GM19395 (cell line): ENCODE results near the gene MEGF8.
"Not testable (repeated sequence)": the region's sequence is repeated elsewhere in the genome, so short reads cannot be mapped to it uniquely, and the experiment has no call there.

Source experiments
- ATAC-seq: cut with Tn5 transposase; IDR thresholded peaks from one replicate; pipeline ENCODE4 v1.9.1; 2021; ENCODE audit warnings: mild to moderate bottlenecking, moderate library complexity; ENCODE audit not compliant: unreplicated experiment

Gene MEGF8

DNA sequence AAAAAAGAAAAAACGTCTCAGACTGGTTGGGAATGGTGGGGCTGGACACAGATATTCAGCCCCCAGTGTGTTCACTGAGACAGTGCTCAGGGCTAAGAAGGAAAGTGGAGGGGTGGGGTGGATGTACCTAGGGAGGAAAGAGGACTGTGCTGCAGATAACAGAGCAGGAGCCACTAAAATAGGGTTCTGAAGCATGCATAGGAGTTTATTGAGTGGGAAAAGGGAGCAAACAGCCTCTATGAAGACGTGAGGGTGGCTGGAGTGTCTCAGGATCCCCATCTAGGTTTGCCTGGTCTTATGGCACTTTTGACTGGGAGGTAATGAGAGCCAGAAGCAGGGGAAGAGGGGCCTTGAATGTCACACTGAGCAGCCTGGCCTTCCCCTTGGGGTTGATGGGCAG, 3.4 kb downstream of the MEGF8 start:
- ATAC-seq: no peak

GRCh38 chr19:42330241-42330711, 4.8 kb downstream of the MEGF8 start:
- ATAC-seq: no peak

GRCh38 chr19:42331333-42331732, 5.9 kb downstream of the MEGF8 start:
- ATAC-seq: not testable (repeated sequence)

GRCh38 chr19:42332059-42332458, 6.6 kb downstream of the MEGF8 start:
- no peak for ATAC-seq

- no peak for ATAC-seq
These were observed 7.6 kb downstream of the MEGF8 start for GRCh38 chr19:42333018-42333417.

DNA sequence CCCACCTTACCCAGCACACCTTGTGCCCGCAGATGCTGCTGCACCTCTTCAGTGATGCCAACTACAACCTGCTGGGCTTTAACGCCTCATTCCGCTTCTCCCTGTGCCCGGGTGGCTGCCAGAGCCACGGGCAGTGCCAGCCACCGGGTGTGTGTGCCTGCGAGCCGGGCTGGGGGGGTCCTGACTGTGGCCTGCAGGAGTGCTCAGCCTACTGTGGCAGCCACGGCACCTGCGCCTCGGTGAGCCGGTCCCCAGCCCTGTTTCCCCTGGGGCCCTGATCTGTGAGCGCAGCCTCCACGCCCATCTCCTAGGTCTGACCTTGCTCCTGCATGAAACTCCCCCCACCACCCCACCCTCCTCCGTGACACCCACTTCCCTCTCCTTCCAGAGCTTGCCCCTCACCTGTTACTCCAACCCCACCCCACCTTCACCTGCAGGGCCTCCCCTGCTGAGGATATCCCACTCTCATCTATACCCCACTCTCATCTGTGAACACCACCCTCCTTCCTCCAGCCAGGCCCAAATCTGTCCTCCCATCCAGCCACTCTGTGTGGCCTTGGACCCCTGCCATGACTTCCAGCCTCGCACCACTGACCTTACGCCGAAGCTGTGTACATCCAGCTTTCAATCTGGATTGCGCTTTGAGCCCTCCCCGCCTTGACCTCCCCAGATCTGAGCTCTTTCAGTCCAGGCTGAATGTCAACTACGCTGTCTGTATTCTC, 8.7 kb downstream of the MEGF8 start:
- no peak for ATAC-seq

GRCh38 chr19:42334697-42335373, 9.4 kb downstream of the MEGF8 start:
- no peak for ATAC-seq

GRCh38 chr19:42335374-42335936, 10.0 kb downstream of the MEGF8 start:
- no peak for ATAC-seq

DNA sequence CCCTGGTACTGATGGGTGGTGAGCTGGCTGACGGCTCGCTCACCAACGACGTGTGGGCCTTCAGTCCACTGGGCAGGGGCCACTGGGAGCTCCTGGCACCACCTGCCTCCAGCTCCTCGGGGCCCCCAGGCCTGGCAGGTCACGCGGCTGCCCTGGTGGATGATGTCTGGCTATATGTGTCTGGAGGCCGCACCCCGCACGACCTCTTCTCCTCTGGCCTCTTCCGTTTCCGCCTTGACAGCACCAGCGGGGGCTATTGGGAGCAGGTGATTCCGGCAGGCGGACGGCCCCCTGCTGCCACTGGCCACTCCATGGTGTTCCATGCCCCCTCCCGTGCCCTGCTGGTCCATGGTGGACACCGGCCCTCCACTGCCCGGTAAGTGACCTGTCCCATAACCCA, 10.5 kb downstream of the MEGF8 start:
- ATAC-seq: no peak

GRCh38 chr19:42339126-42339860, 13.9 kb downstream of the MEGF8 start:
- ATAC-seq: not testable (repeated sequence)

- ATAC-seq: not testable (repeated sequence)
These were observed 14.5 kb downstream of the MEGF8 start for GRCh38 chr19:42339922-42340321.

GRCh38 chr19:42343344-42344110, 18.1 kb downstream of the MEGF8 start:
- no peak for ATAC-seq

DNA sequence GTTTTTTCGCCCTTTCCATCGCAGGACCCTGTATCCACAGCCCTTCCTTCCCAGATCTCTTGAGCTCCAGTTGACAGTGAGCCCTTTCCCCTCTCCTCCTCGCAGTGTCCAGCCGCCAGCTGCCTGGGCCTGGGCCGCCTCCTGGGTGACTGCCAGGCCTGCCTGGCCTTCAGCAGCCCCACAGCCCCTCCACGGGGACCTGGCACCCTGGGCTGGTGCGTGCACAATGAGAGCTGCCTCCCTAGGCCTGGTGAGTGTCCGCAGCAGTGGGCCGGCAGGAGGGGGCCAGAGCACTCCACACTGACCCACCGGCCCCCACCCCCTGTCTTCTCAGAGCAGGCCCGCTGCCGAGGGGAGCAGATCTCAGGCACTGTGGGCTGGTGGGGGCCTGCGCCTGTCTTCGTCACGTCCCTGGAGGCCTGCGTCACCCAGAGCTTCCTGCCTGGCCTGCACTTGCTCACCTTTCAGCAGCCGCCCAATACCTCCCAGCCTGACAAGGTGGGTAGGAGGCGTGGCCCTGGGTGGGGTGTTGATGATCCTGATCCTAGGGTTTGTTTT, 19.0 kb downstream of the MEGF8 start:
- ATAC-seq: no peak

GRCh38 chr19:42345191-42345812, 19.9 kb downstream of the MEGF8 start:
- no peak for ATAC-seq

DNA sequence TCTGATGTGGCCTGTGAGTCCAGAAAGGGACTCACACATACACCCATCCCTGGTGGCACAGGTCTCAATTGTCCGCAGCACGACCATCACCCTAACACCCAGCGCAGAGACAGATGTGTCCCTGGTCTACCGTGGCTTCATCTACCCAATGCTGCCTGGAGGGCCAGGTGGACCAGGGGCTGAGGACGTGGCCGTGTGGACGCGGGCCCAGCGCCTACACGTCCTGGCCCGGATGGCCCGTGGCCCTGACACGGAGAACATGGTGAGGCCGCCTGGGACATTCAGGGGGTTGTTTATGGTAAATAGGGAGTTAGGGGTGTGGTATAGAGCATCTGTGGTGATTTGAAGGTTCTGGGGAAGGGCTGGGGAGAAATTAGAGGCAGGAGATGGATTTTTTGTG, 22.8 kb downstream of the MEGF8 start:
- ATAC-seq: no peak

- no peak for ATAC-seq
These were observed 24.1 kb downstream of the MEGF8 start for GRCh38 chr19:42349378-42350107.

DNA sequence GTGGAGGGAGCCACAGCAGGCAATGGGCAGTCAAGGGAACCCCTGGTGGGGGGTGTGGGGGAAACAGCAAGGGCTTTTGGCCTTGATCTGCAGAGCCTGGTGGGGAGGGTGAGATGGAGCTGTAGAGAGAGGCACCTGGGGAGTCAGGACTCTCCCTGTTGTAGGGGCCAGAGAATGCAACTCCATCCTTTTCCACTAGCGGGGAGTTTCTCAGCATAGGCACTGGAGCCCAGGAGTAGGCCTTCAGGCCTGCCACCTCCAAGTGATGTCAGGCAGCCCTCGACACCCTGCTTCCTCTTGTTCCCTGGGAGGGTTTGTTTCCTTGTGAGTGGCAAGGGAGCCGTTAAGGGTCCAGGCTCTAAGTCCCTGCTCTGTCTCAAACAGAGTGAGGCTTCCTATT, 25.0 kb downstream of the MEGF8 start:
- no peak for ATAC-seq

DNA sequence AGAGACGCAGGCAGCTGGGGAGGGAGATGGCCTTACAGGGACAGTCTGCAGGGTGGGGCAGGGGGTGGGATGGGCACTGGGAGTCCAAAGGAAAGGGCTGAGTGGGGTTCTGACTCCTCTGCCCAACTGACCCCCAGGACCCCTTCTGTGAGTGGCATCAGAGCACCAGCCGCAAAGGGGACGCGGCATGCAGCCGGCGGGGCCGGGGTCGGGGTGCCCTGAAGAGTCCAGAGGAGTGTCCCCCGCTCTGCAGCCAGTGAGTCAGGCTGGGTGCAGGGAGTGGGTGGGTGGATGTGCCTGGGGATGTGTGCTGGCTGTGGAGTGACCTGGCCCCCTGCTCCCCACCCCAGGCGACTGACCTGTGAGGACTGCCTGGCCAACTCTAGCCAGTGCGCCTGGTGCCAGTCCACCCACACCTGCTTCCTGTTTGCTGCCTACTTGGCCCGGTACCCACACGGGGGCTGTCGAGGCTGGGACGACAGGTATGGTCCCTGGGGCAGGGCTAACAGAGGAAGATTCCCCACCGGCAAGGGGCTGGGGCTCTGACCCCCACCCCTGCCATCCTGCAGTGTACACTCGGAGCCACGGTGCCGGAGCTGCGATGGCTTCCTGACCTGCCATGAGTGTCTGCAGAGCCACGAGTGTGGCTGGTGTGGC, 25.8 kb downstream of the MEGF8 start:
- ATAC-seq: no peak
